Osteocyte (in vitro differentiated cells): ENCODE results near the gene PHEX. TPM values are rescaled to one million over a fixed set of nuclear protein-coding genes. Genes with fewer than 3 reads are reported as not detected.

ENCODE experiments used
- DNase-seq: peaks from one replicate; pipeline ENCODE4 v3.0.0; 2021; ENCODE audit warnings: mixed read lengths; ENCODE audit not compliant: unreplicated experiment; ENCODE audit errors: extremely low spot score
- H3K27ac Mint-ChIP-seq: one replicate; pipeline ENCODE4 v1.8.0; 2021; ENCODE audit warnings: mild to moderate bottlenecking, mixed read lengths; ENCODE audit not compliant: unreplicated experiment
- H3K27me3 Mint-ChIP-seq: one replicate; pipeline ENCODE4 v1.8.0; 2021; ENCODE audit warnings: mixed read lengths; ENCODE audit not compliant: unreplicated experiment
- H3K36me3 Mint-ChIP-seq: one replicate; pipeline ENCODE4 v1.8.0; 2021; ENCODE audit warnings: mixed read lengths; ENCODE audit not compliant: unreplicated experiment
- H3K4me1 Mint-ChIP-seq: one replicate; pipeline ENCODE4 v1.8.0; 2021; ENCODE audit warnings: mixed read lengths; ENCODE audit not compliant: unreplicated experiment
- H3K4me3 Mint-ChIP-seq: one replicate; pipeline ENCODE4 v1.8.0; 2021; ENCODE audit warnings: mild to moderate bottlenecking, moderate library complexity, mixed read lengths; ENCODE audit not compliant: unreplicated experiment
- H3K9me3 Mint-ChIP-seq: one replicate; pipeline ENCODE4 v1.8.0; 2021; ENCODE audit warnings: mixed read lengths; ENCODE audit not compliant: unreplicated experiment
- CTCF ChIP-seq: fragments of 200-600 bp; sonication (generic); IDR thresholded peaks from 2 replicates; pipeline ENCODE4 v1.5.0; 2021; ENCODE audit warnings: antibody characterized with exemption, mild to moderate bottlenecking, moderate library complexity
- total RNA-seq: library from RNA; stranded (reverse); gene quantifications from 2 replicates; pipeline ENCODE4 v1.2.1, GENCODE V29; 2021

PHEX gene
- total RNA-seq, 1 donor from 2014 or later: 1.6 TPM

DNA sequence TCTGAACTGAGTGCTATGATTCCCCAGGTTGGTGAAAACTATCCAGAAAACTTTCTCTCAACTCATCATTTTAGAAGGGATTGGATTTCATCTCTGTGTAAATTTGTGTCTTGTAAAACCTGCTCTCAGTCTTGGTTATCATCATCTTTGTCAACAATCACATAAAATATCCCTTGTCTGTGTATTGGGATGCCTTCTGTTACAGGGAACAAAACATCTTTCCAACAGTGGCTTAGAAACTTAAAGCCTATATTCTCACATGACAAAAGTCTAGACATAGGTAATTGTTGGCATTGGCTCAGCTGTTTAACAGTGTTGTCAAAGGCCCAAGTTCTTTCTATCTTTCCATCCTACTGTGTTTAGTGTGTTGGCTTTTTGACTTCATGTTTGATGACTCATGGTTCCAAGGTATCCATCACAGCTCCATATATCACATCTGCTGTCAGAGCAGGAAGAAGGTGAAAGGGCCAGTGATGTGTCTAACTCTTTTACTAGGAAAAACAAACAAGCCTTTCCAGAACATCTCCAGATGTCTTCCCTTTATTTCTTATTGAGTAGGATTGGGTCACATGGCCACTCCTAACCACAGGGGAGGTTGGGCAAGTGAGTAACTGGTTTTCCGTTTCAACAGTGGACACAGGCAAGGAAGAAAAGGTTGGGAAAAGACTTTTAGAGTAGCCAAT, 65.0 kb downstream of the PHEX start:
- Mint-ChIP-seq H3K4me3 (no peak overlapping the region), H3K36me3 (no peaks in the 10 kb centered on the region), H3K27ac (peak overlapping the region; percentile 54), H3K27me3 (no peaks in the 10 kb centered on the region), H3K9me3 (no peaks in the 10 kb centered on the region), H3K4me1 (peaks cover 27% of the 10 kb centered on the region)
- no peak for TF ChIP-seq CTCF
- DNase-seq: no peak

- Mint-ChIP-seq H3K9me3 (peaks cover 9% of the 10 kb centered on the region), H3K27ac (peak overlapping the region; percentile 15), H3K4me3 (no peak overlapping the region), H3K36me3 (no peaks in the 10 kb centered on the region), H3K27me3 (no peaks in the 10 kb centered on the region), H3K4me1 (peaks cover 13% of the 10 kb centered on the region)
- DNase-seq: no peak
- TF ChIP-seq CTCF: no peak
These were observed 73.1 kb downstream of the PHEX start for GRCh38 chrX:22105231-22105630.

- TF ChIP-seq CTCF: no peak
- DNase-seq: no peak
- Mint-ChIP-seq H3K4me1 (peaks cover 14% of the 10 kb centered on the region), H3K4me3 (no peak overlapping the region), H3K9me3 (peaks cover 9% of the 10 kb centered on the region), H3K36me3 (no peaks in the 10 kb centered on the region), H3K27ac (peak overlapping the region; percentile 15), H3K27me3 (no peaks in the 10 kb centered on the region)
These were observed 73.8 kb downstream of the PHEX start for GRCh38 chrX:22105971-22106370.

DNA sequence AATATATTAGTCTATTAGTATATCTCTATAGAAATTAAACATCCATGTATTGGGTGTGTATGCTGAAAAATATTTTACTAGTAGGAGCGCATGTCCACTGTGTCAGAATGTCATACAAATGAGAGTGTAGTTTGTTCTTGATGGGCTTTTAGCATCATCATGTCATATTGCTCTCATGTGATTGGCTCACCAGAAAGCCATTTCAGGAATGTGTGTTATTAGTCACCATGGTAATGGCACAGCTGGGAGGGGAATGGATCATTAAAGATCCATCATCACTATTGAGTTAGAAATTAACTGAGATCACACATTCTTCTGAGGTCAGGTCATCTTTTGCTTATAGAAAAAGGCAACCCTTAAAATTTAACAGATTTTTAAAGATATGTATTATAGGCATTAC, 77.3 kb downstream of the PHEX start:
- Mint-ChIP-seq H3K27me3 (no peaks in the 10 kb centered on the region), H3K4me3 (no peak overlapping the region), H3K4me1 (peaks cover 18% of the 10 kb centered on the region), H3K9me3 (no peaks in the 10 kb centered on the region), H3K36me3 (no peaks in the 10 kb centered on the region), H3K27ac (no peak overlapping the region)
- no peak for DNase-seq
- no peak for TF ChIP-seq CTCF

GRCh38 chrX:22110729-22111494, 78.8 kb downstream of the PHEX start:
- H3K4me1 Mint-ChIP-seq: peaks cover 6% of the 10 kb centered on the region
- no peaks in the 10 kb centered on the region for H3K27me3 Mint-ChIP-seq
- TF ChIP-seq CTCF: no peak
- no peak overlapping the region for H3K4me3 Mint-ChIP-seq
- H3K9me3 Mint-ChIP-seq: no peaks in the 10 kb centered on the region
- DNase-seq: no peak
- H3K36me3 Mint-ChIP-seq: no peaks in the 10 kb centered on the region
- no peak overlapping the region for H3K27ac Mint-ChIP-seq
